GM12864 (cell line): ENCODE measurements around the gene SLC38A3.

Experiments used
- DNase-seq: peaks from one replicate; pipeline ENCODE4 v3.0.0-alpha.2; 2011; ENCODE audit warnings: low read depth
- H3K4me3 ChIP-seq: 2 replicates; pipeline ENCODE4 v1.5.1; 2011; ENCODE audit warnings: mild to moderate bottlenecking, low read depth, low read length, control low read depth
- TF ChIP-seq, protein P1 (sequence below): IDR thresholded peaks from 2 replicates; pipeline ENCODE4 v1.5.1; 2011; ENCODE audit warnings: low read depth, mild to moderate bottlenecking, moderate library complexity, low read length, control low read depth, inconsistent platforms; ENCODE audit errors: missing control alignments

Gene SLC38A3

DNA sequence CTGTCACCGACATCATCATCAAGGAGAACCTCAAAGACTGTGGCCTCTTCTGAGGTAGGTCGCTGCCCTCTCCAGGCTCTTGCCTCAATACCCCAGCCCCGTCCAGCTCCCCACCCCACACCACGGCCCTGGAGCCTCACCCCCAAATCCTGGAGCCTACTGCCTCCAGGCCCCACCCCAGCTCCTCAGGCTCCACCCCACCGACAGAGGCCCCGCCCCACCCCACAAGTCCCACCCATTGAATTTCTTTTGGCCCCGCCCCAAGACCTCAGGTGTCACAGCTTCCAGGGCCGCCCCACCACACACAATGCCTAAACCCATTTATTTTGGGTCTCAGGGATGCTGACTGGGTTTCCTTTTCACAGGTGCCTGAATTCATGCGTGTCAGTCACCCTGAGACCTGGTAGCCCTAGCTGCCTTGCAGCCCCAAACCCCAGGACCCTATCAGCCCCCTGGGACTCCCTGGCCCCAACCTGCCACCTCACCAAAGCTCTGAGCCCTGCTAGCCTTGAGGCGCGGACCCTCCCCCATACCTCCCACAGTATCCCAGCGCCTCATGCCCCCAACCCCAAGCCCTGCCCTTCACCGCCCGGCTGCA, 10.1 kb upstream of the SLC38A3 start:
- TF ChIP-seq, protein P1, sequence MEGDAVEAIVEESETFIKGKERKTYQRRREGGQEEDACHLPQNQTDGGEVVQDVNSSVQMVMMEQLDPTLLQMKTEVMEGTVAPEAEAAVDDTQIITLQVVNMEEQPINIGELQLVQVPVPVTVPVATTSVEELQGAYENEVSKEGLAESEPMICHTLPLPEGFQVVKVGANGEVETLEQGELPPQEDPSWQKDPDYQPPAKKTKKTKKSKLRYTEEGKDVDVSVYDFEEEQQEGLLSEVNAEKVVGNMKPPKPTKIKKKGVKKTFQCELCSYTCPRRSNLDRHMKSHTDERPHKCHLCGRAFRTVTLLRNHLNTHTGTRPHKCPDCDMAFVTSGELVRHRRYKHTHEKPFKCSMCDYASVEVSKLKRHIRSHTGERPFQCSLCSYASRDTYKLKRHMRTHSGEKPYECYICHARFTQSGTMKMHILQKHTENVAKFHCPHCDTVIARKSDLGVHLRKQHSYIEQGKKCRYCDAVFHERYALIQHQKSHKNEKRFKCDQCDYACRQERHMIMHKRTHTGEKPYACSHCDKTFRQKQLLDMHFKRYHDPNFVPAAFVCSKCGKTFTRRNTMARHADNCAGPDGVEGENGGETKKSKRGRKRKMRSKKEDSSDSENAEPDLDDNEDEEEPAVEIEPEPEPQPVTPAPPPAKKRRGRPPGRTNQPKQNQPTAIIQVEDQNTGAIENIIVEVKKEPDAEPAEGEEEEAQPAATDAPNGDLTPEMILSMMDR = no peak
- no peak overlapping the region for H3K4me3 ChIP-seq
- DNase-seq = no peak

DNA sequence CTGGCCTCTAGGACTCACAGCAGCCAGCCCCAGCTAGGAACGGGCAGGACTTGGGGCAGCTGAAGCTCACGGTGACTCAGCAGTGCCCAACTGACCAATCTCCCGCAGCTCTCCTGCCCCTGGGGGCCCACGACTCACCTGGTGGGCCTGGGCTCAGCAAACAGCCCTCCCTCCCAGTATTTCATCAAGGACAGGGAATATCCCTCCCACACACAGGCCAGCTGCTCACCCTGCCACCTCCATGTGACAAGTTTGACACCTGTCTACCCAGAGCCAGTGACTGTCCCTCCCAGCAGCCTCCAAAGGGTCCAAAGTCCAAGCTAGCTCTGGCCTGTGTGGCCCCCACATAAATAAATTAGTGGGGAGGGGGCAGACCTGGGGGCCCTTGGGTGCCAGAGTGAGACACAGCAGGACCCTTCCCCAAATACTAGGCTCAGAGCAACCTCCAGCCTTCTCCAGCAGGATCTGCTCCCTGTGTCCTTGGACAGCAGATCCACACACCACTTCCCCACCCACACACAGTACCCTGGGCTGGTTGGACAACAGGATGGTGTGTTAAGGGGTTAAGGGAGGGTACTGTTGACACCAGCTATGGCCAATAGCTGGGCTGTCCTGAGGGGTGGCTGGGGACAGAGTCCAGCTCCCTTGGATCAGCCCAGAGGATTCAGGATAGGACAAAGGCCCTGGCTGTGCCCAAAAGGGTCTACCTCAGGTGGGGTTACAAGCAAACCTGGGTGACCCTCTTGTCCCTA, 9.4 kb upstream of the SLC38A3 start:
- no peak overlapping the region for H3K4me3 ChIP-seq
- no peak for DNase-seq
- TF ChIP-seq, protein P1 = no peak

DNA sequence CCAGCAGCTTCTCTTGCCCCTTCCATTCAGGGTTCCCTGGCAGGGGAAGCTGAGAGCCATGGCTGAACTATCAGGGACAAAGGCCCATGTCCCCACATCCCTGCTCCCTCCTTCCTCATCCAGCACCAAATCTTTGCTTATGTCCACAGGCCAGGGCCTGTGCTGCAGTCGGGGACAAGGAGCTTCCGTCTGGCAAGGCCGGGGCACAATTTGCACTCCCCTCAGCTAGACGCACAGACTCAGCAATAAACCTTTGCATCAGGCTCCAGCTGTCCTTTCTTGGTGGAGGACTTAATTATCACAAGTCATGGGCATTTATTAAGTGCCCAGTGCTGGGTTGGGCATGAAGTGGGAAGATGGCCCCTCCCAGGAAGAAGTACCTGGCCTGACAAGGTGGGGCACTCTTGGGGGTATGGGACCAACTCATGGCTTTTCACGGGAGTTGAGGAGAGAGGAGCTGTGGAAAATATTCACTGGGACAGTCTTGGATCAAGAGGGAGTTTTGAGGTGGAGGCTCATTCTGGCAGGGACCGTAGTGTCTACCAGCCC, 8.7 kb upstream of the SLC38A3 start:
- TF ChIP-seq, protein P1 = no peak
- no peak overlapping the region for H3K4me3 ChIP-seq
- DNase-seq = no peak

DNA sequence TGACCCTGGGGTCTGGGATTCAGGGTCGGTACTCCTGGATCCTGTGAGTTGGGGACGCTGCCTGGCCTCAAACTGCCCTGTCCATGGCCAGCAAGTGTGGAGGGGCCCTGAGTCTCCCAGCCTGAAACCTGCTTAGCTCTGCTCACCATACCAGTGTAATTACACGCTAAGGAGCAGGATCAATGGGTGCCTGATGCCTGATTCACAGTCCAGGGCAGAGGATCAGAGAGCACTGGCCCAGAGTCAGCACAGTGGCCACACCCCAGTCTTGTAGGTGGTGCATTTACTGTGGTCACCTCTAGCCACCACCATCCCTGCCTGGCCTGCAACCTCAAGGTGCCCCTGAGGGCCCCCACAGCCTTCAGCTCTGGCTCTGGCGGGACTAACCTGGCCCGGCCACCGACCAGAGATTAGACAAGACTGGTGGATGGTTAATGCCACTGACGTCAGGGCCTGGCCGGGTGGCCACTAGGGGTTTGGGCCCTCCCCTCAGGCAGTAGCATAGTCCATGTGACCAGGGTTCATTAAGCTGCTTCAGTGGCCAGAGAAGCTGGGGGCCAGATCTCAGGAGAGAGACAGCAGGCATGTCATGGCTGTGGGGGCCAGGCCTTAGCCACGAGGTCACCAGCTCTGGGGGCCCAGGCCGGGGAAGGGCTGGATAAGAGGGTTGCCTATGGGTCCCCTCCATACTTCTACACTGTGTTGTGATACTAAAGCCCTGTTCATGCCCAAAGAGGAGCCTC, 3.3 kb upstream of the SLC38A3 start:
- H3K4me3 ChIP-seq = no peak overlapping the region
- TF ChIP-seq, protein P1 = no peak
- DNase-seq = no peak

DNA sequence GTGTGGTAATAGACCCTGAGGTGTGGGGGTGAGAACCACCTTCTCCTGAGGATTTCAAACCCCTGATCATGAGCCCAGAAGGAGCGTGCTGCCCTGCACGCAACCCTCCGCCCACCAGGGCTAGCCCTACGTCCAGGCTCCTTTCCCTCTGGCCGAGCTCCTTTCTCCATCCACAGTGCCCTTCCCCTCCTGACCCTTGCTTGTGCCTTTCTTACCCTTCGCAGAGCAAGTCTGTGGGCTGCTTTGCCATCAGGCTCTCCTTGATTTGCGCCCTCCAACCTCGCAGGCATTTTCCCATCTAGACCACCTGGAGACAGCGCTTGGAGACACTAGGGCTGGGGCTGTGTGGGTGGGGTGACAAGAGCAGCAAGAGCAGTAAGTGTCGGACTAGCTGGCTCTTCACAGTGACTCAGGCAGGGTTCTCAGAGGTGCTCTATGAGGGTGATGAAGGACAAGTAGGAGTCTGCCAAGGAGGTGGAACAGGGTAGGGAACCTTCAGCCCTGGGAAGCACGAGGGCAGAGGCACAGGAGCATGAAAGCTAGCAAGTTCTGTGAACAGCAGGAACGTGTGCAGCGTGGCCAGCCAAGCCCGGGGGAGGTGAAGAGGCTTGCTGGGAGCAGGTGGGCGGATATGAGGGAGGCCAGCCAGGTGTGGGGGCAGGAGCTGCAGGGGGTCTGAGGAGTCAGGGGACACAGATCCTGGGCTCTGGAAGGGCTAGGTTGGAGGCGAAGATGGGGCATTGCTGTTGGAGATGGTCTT, 2.5 kb upstream of the SLC38A3 start:
- no peak for DNase-seq
- no peak overlapping the region for H3K4me3 ChIP-seq
- TF ChIP-seq, protein P1 = no peak

DNA sequence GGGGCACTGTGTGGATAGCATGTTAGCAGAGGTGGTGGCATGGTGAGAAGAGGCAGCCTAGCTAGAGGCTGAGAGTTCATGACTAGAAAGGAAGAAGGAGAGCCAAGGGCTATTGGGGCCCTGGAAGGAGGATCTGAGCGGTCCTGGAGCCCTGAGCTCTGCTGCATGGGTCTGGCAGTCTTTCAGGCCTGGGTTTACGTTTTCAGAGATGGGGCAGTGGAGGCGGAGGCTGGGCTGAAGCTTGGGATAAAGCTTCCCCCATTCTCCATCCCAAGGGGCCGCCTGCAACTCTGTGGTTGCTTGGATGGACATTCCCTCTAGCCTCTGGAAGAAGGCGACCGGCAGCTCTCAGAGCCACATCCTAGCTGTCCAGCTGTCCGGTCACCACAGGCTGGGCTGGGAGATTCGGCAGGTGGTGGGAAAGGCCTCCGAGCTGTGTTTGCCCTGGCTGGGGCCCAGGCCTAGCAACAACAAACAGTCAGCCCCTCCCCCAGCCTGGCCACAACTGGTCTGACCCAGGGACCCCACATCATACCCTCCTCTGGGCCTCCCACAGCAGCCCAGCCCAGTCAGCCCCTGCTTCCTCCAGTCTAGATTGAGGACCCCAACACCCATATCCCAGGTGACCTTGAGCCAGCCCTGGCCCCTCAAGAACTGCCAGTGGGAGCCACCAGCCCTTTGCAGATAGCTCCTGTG, 1.8 kb upstream of the SLC38A3 start:
- H3K4me3 ChIP-seq = no peak overlapping the region
- TF ChIP-seq, protein P1 = no peak
- no peak for DNase-seq
